K562 (cell line): ENCODE measurements around the gene FAM174C. TPM values are rescaled to one million over a fixed set of nuclear protein-coding genes. Genes with fewer than 3 reads are reported as not detected.

ENCODE experiments used
- BCL6 ChIP-seq: fragments of 250-450 bp; sonication (Bioruptor Pico); IDR thresholded peaks from 2 replicates; pipeline ENCODE4 v1.4.0; 2020
- CXXC5 ChIP-seq: fragments of 250-450 bp; sonication (Bioruptor Pico); IDR thresholded peaks from 2 replicates; pipeline ENCODE4 v1.8.0; 2022; ENCODE audit warnings: inconsistent platforms, mild to moderate bottlenecking, moderate library complexity
- EP300 ChIP-seq: IDR thresholded peaks from 2 replicates; pipeline ENCODE4 v1.6.1; 2012; ENCODE audit warnings: low read length, improper control_type of control experiment
- FOXK1 ChIP-seq: sonication (generic); formaldehyde crosslinking; IDR thresholded peaks from 2 replicates; pipeline ENCODE4 v1.8.0; 2022; ENCODE audit warnings: missing genetic modification reagents, mild to moderate bottlenecking, borderline replicate concordance
- GTF2E2 ChIP-seq: fragments of 200-800 bp; sonication (Bioruptor generic); IDR thresholded peaks from 2 replicates; pipeline ENCODE4 v1.6.1; 2016; ENCODE audit warnings: missing genetic modification characterization, missing compliant biosample characterization
- KDM2B ChIP-seq: fragments of 250-450 bp; sonication (Bioruptor Pico); IDR thresholded peaks from 2 replicates; pipeline ENCODE4 v1.8.0; 2021; ENCODE audit warnings: mild to moderate bottlenecking, moderate library complexity
- MBD2 ChIP-seq: sonication (generic); IDR thresholded peaks from 2 replicates; pipeline ENCODE4 v1.6.1; 2016; ENCODE audit warnings: low read depth, borderline replicate concordance
- NFXL1 ChIP-seq: fragments of 450-650 bp; formaldehyde crosslinking; IDR thresholded peaks from 2 replicates; pipeline ENCODE4 v1.4.0; 2021; ENCODE audit warnings: mild to moderate bottlenecking
- PTTG1 ChIP-seq: fragments of 450-650 bp; IDR thresholded peaks from 2 replicates; pipeline ENCODE4 v1.6.1; 2016; ENCODE audit warnings: low read depth, mild to moderate bottlenecking, missing genetic modification characterization, missing compliant biosample characterization
- RBFOX2 ChIP-seq: fragments of 200-400 bp; formaldehyde crosslinking; IDR thresholded peaks from 2 replicates; pipeline ENCODE4 v1.6.1; 2017; ENCODE audit warnings: low read depth, mild to moderate bottlenecking, low read length, moderate library complexity
- RFX1 ChIP-seq: fragments of 450-650 bp; IDR thresholded peaks from 2 replicates; pipeline ENCODE4 v1.6.1; 2016; ENCODE audit warnings: mild to moderate bottlenecking, moderate library complexity
- SP1 ChIP-seq: sonication (generic); formaldehyde crosslinking; IDR thresholded peaks from 2 replicates; pipeline ENCODE4 v1.8.1; 2022; ENCODE audit warnings: mild to moderate bottlenecking, missing genetic modification reagents
- SP2 ChIP-seq: IDR thresholded peaks from 2 replicates; pipeline ENCODE4 v1.6.1; 2011; ENCODE audit warnings: mild to moderate bottlenecking, low read depth, low read length, moderate library complexity; ENCODE audit not compliant: poor library complexity, severe bottlenecking; ENCODE audit errors: extremely low read depth
- XRCC5 ChIP-seq: fragments of 200-400 bp; formaldehyde crosslinking; IDR thresholded peaks from 2 replicates; pipeline ENCODE4 v1.6.1; 2017; ENCODE audit warnings: low read depth, mild to moderate bottlenecking, low read length
- ZFX ChIP-seq: sonication (generic); formaldehyde crosslinking; IDR thresholded peaks from 2 replicates; pipeline ENCODE4 v1.8.0; 2022; ENCODE audit warnings: mild to moderate bottlenecking, missing genetic modification reagents, moderate library complexity
- ZNF408 ChIP-seq: fragments of 250-450 bp; sonication (Bioruptor Pico); IDR thresholded peaks from 2 replicates; pipeline ENCODE4 v1.4.0; 2020; ENCODE audit warnings: low read depth, mild to moderate bottlenecking, moderate library complexity
- polyA plus RNA-seq, 8 experiments: library from polyadenylated mRNA; depleted of rRNA in 4 of 8; stranded (reverse) in 5 of 8; unstranded in 3 of 8; fragments of >200 nt; fragmentation: Nextera tagmentation in 2 of 8; fragmentation: Illumina TruSeq in 1 of 8; extraction: Ambion mirVana in 2 of 8; extraction: Trizol in 1 of 8; gene quantifications; 2 replicates each; pipeline versions ENCODE4 v1.2.1 to v1.2.3, GENCODE V29; 2011 to 2014; ENCODE audit warnings: inconsistent platforms in 1 of 8, missing spikeins in 1 of 8
- total RNA-seq, 7 experiments: library from RNA; depleted of rRNA in 6 of 7; stranded (reverse); fragments of >200 nt in 6 of 7; fragmentation: Illumina TruSeq in 2 of 7; extraction: Trizol in 2 of 7; gene quantifications; 2 replicates each; pipeline versions ENCODE4 v1.2.1 to v1.2.3, GENCODE V29; 2011 to 2021; ENCODE audit warnings: low replicate concordance in 1 of 7
- TF ChIP-seq, protein P1 (sequence below): fragments of 450-650 bp; IDR thresholded peaks from one replicate; pipeline ENCODE4 v1.6.1; 2018; ENCODE audit warnings: mild to moderate bottlenecking, moderate library complexity; ENCODE audit not compliant: partially characterized antibody
- TF ChIP-seq, protein P2 (sequence below): sonication (generic); formaldehyde crosslinking; IDR thresholded peaks from 2 replicates; pipeline ENCODE4 v1.8.0; 2022; ENCODE audit warnings: missing genetic modification reagents, mild to moderate bottlenecking, moderate library complexity, borderline replicate concordance
- TF ChIP-seq, protein P3 (sequence below): fragments of 250-450 bp; sonication (Bioruptor Pico); IDR thresholded peaks from 2 replicates; pipeline ENCODE4 v1.5.0; 2020; ENCODE audit warnings: mild to moderate bottlenecking, borderline replicate concordance
- TF ChIP-seq, protein P4 (sequence below): sonication (generic); formaldehyde crosslinking; IDR thresholded peaks from 2 replicates; pipeline ENCODE4 v1.8.1; 2023; ENCODE audit warnings: mild to moderate bottlenecking, missing genetic modification reagents
- TF ChIP-seq, protein P5 (sequence below): fragments of 450-650 bp; IDR thresholded peaks from 2 replicates; pipeline ENCODE4 v1.7.0; 2016; ENCODE audit warnings: borderline replicate concordance

FAM174C gene
- total and polyA plus RNA-seq, 9 of the 15 experiments (the other 6 are each of a cell fraction or from before 2014, with no cell fraction given): 0.66 to 89.6 (median 20.3) TPM

DNA sequence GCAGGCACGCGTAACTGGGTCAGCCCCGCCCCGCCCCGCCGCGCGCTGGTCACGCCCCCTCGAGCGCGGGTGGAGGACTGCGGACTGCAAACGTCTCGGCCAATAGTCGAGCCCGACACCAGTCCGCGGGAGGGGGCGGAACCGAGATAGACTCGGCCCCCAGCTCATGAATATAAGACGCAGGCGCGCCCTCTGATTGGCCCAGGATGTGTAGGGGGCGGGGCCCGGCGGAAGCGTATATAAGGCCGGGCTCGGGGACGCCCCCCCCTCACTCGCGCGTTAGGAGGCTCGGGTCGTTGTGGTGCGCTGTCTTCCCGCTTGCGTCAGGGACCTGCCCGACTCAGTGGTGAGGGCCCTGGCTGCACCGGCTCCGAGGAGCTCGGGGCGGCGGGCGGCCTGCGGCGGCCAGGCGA is 6.3 kb upstream of the FAM174C start, which contains the start of gene CIRBP (continued):
- peak; percentile 19 for TF ChIP-seq SP2
- TF ChIP-seq, protein P1, sequence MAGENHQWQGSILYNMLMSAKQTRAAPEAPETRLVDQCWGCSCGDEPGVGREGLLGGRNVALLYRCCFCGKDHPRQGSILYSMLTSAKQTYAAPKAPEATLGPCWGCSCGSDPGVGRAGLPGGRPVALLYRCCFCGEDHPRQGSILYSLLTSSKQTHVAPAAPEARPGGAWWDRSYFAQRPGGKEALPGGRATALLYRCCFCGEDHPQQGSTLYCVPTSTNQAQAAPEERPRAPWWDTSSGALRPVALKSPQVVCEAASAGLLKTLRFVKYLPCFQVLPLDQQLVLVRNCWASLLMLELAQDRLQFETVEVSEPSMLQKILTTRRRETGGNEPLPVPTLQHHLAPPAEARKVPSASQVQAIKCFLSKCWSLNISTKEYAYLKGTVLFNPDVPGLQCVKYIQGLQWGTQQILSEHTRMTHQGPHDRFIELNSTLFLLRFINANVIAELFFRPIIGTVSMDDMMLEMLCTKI: no peak
- TF ChIP-seq EP300: no peak
- peak; percentile 100 for TF ChIP-seq RBFOX2
- TF ChIP-seq, protein P2, sequence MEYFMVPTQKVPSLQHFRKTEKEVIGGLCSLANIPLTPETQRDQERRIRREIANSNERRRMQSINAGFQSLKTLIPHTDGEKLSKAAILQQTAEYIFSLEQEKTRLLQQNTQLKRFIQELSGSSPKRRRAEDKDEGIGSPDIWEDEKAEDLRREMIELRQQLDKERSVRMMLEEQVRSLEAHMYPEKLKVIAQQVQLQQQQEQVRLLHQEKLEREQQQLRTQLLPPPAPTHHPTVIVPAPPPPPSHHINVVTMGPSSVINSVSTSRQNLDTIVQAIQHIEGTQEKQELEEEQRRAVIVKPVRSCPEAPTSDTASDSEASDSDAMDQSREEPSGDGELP: peak; percentile 61
- TF ChIP-seq SP1 (CRISPR knock-in tag): peak; percentile 96
- TF ChIP-seq MBD2: peak; percentile 86; the same call in 1 of the 2 replicates
- no peak for TF ChIP-seq XRCC5
- no peak for TF ChIP-seq FOXK1
- peak; percentile 78 for TF ChIP-seq ZFX (CRISPR knock-in tag)
- TF ChIP-seq, protein P3, sequence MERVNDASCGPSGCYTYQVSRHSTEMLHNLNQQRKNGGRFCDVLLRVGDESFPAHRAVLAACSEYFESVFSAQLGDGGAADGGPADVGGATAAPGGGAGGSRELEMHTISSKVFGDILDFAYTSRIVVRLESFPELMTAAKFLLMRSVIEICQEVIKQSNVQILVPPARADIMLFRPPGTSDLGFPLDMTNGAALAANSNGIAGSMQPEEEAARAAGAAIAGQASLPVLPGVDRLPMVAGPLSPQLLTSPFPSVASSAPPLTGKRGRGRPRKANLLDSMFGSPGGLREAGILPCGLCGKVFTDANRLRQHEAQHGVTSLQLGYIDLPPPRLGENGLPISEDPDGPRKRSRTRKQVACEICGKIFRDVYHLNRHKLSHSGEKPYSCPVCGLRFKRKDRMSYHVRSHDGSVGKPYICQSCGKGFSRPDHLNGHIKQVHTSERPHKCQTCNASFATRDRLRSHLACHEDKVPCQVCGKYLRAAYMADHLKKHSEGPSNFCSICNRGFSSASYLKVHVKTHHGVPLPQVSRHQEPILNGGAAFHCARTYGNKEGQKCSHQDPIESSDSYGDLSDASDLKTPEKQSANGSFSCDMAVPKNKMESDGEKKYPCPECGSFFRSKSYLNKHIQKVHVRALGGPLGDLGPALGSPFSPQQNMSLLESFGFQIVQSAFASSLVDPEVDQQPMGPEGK (CRISPR knock-in tag): no peak
- TF ChIP-seq KDM2B (CRISPR knock-in tag): no peak
- no peak for TF ChIP-seq ZNF408 (CRISPR knock-in tag)
- no peak for TF ChIP-seq RFX1
- no peak for TF ChIP-seq BCL6 (CRISPR knock-in tag)
- TF ChIP-seq, protein P4, sequence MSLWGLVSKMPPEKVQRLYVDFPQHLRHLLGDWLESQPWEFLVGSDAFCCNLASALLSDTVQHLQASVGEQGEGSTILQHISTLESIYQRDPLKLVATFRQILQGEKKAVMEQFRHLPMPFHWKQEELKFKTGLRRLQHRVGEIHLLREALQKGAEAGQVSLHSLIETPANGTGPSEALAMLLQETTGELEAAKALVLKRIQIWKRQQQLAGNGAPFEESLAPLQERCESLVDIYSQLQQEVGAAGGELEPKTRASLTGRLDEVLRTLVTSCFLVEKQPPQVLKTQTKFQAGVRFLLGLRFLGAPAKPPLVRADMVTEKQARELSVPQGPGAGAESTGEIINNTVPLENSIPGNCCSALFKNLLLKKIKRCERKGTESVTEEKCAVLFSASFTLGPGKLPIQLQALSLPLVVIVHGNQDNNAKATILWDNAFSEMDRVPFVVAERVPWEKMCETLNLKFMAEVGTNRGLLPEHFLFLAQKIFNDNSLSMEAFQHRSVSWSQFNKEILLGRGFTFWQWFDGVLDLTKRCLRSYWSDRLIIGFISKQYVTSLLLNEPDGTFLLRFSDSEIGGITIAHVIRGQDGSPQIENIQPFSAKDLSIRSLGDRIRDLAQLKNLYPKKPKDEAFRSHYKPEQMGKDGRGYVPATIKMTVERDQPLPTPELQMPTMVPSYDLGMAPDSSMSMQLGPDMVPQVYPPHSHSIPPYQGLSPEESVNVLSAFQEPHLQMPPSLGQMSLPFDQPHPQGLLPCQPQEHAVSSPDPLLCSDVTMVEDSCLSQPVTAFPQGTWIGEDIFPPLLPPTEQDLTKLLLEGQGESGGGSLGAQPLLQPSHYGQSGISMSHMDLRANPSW (CRISPR knock-in tag): no peak
- TF ChIP-seq, protein P5, sequence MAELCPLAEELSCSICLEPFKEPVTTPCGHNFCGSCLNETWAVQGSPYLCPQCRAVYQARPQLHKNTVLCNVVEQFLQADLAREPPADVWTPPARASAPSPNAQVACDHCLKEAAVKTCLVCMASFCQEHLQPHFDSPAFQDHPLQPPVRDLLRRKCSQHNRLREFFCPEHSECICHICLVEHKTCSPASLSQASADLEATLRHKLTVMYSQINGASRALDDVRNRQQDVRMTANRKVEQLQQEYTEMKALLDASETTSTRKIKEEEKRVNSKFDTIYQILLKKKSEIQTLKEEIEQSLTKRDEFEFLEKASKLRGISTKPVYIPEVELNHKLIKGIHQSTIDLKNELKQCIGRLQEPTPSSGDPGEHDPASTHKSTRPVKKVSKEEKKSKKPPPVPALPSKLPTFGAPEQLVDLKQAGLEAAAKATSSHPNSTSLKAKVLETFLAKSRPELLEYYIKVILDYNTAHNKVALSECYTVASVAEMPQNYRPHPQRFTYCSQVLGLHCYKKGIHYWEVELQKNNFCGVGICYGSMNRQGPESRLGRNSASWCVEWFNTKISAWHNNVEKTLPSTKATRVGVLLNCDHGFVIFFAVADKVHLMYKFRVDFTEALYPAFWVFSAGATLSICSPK: no peak
- peak; percentile 98 for TF ChIP-seq GTF2E2 (tag)
- peak; percentile 87 for TF ChIP-seq CXXC5 (CRISPR knock-in tag)
- no peak for TF ChIP-seq NFXL1 (CRISPR knock-in tag)
- no peak for TF ChIP-seq PTTG1
